WTC11 (cell line): ENCODE data around the gene SERTAD2.

Experiments
- CREM ChIP-seq: sonication (generic); formaldehyde crosslinking; IDR thresholded peaks from 2 replicates; pipeline ENCODE4 v1.8.1; 2022; ENCODE audit warnings: mild to moderate bottlenecking, missing genetic modification reagents, moderate library complexity
- NFE2L1 ChIP-seq: sonication (generic); formaldehyde crosslinking; IDR thresholded peaks from 2 replicates; pipeline ENCODE4 v1.8.1; 2023; ENCODE audit warnings: missing genetic modification reagents
- TF ChIP-seq, protein P1 (sequence below): fragments of 200-600 bp; IDR thresholded peaks from 2 replicates; pipeline ENCODE4 v1.8.0; 2022; ENCODE audit warnings: antibody characterized with exemption
- TF ChIP-seq, protein P2 (sequence below): sonication (generic); formaldehyde crosslinking; IDR thresholded peaks from 2 replicates; pipeline ENCODE4 v1.8.1; 2023; ENCODE audit warnings: mild to moderate bottlenecking, missing genetic modification reagents, borderline replicate concordance
- TF ChIP-seq, protein P3 (sequence below): sonication (generic); formaldehyde crosslinking; IDR thresholded peaks from 2 replicates; pipeline ENCODE4 v1.8.1; 2022; ENCODE audit warnings: mild to moderate bottlenecking, missing genetic modification reagents, moderate library complexity, borderline replicate concordance

DNA sequence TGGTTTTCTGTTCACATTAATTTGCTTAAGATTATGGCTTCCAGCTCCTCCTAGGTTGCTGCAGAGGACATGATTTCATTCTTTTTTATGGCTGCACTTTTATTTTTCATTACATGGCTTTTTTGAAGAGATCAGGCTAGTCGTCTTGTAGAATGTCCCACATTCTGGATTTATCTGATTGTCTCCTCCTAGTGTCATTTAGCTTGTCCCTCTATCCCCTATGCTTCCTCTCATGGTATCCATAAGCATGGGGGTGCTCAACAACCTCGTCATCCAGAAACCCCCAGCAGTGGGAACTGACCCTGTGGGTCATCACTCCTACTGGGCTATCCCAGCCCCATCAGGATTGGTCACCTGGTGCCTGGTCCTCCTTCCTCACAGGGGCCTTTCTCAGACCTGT is 49.6 kb downstream of the SERTAD2 start:
- TF ChIP-seq, protein P1, sequence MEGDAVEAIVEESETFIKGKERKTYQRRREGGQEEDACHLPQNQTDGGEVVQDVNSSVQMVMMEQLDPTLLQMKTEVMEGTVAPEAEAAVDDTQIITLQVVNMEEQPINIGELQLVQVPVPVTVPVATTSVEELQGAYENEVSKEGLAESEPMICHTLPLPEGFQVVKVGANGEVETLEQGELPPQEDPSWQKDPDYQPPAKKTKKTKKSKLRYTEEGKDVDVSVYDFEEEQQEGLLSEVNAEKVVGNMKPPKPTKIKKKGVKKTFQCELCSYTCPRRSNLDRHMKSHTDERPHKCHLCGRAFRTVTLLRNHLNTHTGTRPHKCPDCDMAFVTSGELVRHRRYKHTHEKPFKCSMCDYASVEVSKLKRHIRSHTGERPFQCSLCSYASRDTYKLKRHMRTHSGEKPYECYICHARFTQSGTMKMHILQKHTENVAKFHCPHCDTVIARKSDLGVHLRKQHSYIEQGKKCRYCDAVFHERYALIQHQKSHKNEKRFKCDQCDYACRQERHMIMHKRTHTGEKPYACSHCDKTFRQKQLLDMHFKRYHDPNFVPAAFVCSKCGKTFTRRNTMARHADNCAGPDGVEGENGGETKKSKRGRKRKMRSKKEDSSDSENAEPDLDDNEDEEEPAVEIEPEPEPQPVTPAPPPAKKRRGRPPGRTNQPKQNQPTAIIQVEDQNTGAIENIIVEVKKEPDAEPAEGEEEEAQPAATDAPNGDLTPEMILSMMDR, result no peak
- TF ChIP-seq, protein P2, sequence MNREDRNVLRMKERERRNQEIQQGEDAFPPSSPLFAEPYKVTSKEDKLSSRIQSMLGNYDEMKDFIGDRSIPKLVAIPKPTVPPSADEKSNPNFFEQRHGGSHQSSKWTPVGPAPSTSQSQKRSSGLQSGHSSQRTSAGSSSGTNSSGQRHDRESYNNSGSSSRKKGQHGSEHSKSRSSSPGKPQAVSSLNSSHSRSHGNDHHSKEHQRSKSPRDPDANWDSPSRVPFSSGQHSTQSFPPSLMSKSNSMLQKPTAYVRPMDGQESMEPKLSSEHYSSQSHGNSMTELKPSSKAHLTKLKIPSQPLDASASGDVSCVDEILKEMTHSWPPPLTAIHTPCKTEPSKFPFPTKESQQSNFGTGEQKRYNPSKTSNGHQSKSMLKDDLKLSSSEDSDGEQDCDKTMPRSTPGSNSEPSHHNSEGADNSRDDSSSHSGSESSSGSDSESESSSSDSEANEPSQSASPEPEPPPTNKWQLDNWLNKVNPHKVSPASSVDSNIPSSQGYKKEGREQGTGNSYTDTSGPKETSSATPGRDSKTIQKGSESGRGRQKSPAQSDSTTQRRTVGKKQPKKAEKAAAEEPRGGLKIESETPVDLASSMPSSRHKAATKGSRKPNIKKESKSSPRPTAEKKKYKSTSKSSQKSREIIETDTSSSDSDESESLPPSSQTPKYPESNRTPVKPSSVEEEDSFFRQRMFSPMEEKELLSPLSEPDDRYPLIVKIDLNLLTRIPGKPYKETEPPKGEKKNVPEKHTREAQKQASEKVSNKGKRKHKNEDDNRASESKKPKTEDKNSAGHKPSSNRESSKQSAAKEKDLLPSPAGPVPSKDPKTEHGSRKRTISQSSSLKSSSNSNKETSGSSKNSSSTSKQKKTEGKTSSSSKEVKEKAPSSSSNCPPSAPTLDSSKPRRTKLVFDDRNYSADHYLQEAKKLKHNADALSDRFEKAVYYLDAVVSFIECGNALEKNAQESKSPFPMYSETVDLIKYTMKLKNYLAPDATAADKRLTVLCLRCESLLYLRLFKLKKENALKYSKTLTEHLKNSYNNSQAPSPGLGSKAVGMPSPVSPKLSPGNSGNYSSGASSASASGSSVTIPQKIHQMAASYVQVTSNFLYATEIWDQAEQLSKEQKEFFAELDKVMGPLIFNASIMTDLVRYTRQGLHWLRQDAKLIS (CRISPR knock-in tag), result no peak
- no peak for TF ChIP-seq NFE2L1
- TF ChIP-seq, protein P3, sequence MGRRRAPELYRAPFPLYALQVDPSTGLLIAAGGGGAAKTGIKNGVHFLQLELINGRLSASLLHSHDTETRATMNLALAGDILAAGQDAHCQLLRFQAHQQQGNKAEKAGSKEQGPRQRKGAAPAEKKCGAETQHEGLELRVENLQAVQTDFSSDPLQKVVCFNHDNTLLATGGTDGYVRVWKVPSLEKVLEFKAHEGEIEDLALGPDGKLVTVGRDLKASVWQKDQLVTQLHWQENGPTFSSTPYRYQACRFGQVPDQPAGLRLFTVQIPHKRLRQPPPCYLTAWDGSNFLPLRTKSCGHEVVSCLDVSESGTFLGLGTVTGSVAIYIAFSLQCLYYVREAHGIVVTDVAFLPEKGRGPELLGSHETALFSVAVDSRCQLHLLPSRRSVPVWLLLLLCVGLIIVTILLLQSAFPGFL (CRISPR knock-in tag), result no peak
- TF ChIP-seq CREM (CRISPR knock-in tag), result no peak
